C4-2B (cell line): ENCODE measurements around the gene PPIA.

Source experiments
- H3K27ac ChIP-seq: fragments of 450-650 bp; 2 replicates; pipeline ENCODE4 v1.5.1; 2017
- ZFX ChIP-seq: fragments of 450-650 bp; IDR thresholded peaks from 2 replicates; pipeline ENCODE4 v1.6.1; 2017
- TF ChIP-seq, protein P1 (sequence below): fragments of 450-650 bp; conservative IDR thresholded peaks from 2 replicates; pipeline ENCODE4 v1.5.1; 2017; ENCODE audit warnings: mild to moderate bottlenecking

The PPIA gene

DNA sequence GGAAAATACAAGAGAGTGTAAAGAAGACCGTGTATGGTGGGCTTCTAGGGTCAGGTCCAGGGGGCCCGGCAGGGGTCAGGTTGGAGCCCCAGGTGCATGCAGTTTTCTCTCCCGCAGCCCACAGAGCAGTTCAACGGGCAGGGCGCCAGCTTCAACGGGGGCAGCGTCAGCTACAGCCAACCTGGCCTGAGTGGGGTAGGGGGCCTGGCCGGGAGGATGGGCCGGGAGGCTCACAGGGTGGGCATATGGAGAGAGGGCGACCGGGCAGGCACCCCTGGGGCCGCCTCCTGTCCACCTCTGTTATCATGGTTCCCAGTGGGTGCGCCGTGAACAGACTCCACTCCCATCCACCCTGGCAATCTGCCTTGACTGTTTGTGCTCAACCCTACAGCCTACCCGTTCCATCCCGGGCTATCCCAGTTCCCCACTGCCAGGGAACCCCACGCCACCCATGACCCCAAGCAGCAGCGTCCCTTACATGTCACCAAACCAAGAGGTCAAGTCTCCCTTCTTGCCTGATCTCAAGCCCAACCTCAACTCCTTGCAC, 36.4 kb upstream of the PPIA start:
- H3K27ac ChIP-seq = no peak overlapping the region
- TF ChIP-seq, protein P1, sequence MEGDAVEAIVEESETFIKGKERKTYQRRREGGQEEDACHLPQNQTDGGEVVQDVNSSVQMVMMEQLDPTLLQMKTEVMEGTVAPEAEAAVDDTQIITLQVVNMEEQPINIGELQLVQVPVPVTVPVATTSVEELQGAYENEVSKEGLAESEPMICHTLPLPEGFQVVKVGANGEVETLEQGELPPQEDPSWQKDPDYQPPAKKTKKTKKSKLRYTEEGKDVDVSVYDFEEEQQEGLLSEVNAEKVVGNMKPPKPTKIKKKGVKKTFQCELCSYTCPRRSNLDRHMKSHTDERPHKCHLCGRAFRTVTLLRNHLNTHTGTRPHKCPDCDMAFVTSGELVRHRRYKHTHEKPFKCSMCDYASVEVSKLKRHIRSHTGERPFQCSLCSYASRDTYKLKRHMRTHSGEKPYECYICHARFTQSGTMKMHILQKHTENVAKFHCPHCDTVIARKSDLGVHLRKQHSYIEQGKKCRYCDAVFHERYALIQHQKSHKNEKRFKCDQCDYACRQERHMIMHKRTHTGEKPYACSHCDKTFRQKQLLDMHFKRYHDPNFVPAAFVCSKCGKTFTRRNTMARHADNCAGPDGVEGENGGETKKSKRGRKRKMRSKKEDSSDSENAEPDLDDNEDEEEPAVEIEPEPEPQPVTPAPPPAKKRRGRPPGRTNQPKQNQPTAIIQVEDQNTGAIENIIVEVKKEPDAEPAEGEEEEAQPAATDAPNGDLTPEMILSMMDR = no peak
- no peak for TF ChIP-seq ZFX

DNA sequence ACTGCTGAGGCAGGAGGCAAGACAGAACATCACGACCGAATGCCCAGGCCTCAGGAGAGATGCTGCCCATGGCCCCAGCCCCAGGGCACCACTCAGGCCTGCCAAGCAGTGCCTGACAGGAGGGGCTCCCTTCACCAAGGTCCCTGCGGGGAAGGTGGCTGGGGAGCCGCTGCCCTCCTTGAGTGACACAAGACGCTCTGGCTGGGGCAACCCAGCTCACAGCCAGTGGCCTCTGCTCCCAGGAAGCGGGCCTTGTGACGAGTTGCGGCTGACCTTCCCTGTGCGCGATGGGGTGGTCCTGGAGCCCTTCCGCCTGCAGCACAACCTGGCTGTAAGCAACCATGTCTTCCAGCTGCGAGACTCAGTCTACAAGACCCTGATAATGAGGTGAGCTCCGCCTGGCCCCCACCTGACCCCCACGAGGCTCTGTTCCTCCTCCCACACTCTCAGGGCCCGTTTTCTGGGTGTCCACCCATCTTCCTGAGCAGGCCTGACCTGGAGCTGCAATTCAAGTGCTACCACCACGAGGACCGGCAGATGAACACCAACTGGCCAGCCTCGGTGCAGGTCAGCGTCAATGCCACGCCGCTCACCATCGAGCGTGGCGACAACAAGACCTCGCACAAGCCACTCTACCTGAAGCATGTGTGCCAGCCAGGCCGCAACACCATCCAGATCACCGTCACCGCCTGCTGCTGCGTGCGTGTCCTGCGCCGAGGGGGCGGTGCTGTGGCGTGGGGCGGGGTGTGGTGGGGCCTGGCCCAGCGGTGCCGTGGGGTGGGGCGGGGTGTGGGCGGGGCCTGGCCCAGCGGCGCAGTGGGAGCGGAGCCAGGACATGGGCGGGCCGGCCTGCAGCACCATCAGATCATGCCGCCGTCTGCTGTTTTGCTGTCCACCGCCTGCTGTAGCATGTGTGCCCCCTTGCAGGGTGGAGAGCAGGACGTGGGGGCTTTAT, 35.0 kb upstream of the PPIA start:
- H3K27ac ChIP-seq = peak overlapping the region; percentile 77
- TF ChIP-seq ZFX = peak; percentile 75; the same call in 1 of the 2 replicates
- TF ChIP-seq, protein P1 = no peak

DNA sequence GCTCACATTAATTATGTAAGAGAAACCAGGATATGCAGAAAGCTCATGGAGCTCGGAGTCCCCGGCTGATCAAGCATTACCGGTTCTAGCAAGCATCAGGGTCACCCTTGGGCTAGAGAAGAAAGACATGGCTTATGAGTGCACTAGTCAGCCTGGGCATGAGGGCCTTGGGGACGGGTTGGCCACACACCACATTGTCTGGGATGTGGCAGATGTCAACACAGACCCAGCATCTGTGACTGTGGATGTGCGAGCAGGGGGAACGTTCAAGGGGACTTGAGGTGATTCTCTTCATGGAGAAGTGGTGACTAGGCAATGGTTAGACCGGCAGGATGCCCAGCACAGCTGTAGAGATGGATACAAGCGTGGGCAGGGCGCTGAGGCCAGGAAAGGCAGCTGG, 34.2 kb upstream of the PPIA start:
- TF ChIP-seq ZFX = no peak
- TF ChIP-seq, protein P1 = no peak
- peak overlapping the region; percentile 77 for H3K27ac ChIP-seq

DNA sequence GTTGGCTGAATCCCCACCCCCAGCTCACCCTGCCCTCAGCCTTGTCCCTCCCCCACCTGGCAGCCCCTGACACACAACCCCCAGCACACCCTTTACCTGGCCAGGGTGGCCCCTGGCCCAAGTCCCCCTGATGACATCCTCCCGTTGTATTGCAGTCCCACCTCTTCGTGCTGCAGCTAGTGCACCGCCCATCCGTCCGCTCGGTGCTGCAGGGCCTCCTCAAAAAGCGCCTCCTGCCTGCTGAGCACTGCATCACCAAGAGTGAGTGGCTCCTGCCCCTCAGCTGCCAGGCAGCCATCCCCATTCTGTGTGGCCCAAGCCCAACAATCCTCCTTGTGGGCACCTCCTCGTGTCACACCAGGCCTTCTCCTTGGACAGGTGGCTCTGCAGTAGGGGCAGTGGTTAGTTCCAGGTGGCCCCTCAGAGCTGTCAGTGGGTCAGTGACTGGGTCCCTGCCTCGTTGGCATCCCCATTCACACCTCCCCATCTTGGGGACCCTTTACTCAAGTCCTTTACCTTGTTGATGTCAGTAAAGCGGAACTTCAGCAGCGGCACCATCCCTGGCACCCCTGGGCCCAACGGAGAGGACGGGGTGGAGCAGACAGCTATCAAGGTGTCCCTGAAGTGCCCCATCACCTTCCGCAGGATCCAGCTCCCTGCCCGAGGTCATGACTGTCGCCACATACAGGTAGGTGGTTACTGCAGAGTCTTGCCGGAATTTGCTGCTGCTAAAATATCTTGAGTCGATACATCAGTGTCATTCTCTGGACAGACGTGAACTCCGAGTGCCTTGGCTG, 33.6 kb upstream of the PPIA start:
- H3K27ac ChIP-seq = peak overlapping the region; percentile 77; the same call in 1 of the 2 replicates
- TF ChIP-seq, protein P1 = no peak
- TF ChIP-seq ZFX = no peak

DNA sequence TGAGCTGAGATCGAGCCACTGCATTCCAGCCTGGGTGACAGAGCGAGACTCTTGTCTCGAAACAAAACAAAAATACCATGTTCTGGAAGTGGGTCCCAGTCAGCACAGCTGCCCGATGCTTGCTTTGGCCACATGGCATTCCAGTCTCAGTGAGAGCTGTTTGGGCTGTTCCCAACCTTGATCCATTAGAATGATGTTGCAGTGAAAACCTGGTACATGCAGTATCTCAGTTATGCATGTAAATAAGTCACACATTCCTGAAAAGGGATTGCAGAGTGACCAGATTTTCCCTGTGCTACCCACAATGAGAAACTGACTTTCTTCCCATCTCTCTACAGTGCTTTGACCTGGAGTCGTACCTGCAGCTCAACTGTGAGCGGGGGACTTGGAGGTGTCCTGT, 32.4 kb upstream of the PPIA start:
- no peak overlapping the region for H3K27ac ChIP-seq
- TF ChIP-seq, protein P1 = no peak
- no peak for TF ChIP-seq ZFX

DNA sequence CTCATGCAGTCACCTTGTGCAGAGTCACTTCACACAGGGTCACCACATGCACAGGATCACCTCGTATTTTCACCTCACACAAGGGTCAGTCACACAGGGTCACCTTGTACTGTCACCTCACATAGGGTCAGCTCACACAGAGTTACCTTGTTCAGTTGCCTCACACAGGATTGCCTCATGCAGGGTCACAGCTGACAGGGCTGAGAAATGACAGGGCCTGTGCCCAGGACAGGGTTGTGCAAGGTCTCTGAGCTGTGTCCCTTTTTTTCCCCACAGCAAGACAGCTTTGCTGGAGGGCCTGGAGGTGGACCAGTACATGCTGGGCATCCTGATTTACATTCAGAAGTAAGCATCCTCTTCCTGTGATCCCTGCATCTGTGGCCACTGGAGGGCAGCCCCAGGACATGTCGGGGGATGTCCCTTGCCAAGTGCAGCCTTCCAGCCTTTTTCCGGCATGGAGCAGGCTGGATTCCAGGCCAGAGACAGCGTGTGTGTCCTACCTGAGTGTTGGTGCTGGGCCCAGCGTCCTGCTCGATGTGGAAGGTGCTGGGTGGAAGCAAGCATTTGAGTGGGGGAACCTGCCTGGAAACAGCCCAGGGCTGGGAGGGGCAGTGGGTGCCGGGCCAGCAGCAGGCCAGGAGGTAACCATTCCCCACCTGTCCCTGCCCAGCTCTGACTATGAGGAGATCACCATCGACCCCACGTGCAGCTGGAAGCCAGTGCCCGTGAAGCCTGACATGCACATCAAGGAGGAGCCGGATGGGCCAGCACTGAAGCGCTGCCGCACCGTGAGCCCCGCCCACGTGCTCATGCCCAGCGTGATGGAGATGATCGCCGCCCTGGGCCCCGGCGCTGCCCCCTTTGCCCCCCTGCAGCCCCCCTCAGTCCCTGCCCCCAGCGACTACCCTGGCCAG, 31.6 kb upstream of the PPIA start:
- TF ChIP-seq, protein P1 = no peak
- no peak for TF ChIP-seq ZFX
- H3K27ac ChIP-seq = no peak overlapping the region
